Neural progenitor cell (in vitro differentiated cells): ENCODE measurements around the gene CFH.

Source experiments
- CTCF ChIP-seq: fragments of 200-600 bp; sonication (generic); IDR thresholded peaks from 2 replicates; pipeline ENCODE4 v1.5.1; 2017; ENCODE audit warnings: antibody characterized with exemption, mild to moderate bottlenecking
- EZH2 ChIP-seq: fragments of 200-600 bp; sonication (generic); IDR thresholded peaks from 2 replicates; pipeline ENCODE4 v1.6.1; 2017; ENCODE audit warnings: antibody characterized with exemption, mild to moderate bottlenecking, moderate library complexity

- no peak for TF ChIP-seq EZH2
- TF ChIP-seq CTCF, result no peak
Observed at GRCh38 chr1:196680107-196680506, 28.3 kb downstream of the CFH start.
